ENCODE data around the gene FAM3D. TPM values are rescaled to one million over a fixed set of nuclear protein-coding genes. Genes with fewer than 3 reads are reported as not detected.

FAM3D gene
- total and polyA plus RNA-seq, 3 donors from 2014 or later, result 0.19 to 0.41 TPM; not detected in 1

- H3K27ac ChIP-seq, result no peak overlapping the region
- no peaks in the 10 kb centered on the region for H3K9me3 ChIP-seq
- no peaks in the 10 kb centered on the region for H3K36me3 ChIP-seq (ENCODE audit: low read depth, missing control alignments)
- 94 to 95% methylated on average over 2 to 3 of the region's 3 CpGs for WGBS, 2 donors
- no peak for DNase-seq
- TF ChIP-seq CTCF (IDR thresholded peaks at IDR 0.05), result no peak
- no peak for TF ChIP-seq POLR2A (IDR thresholded peaks at IDR 0.05)
- H3K4me3 ChIP-seq, result no peak overlapping the region
- H3K4me1 ChIP-seq, result no peaks in the 10 kb centered on the region
- intact Hi-C loops (cut with DNase I; ENCODE audit: low total_unique reads), result no loop called here
- no peaks in the 10 kb centered on the region for H3K27me3 ChIP-seq
Observed at GRCh38 chr3:58664611-58665010, 2.0 kb downstream of the FAM3D start.

- Histone ChIP-seq H3K36me3 (ENCODE audit: low read depth, missing control alignments) (no peaks in the 10 kb centered on the region), H3K9me3 (no peaks in the 10 kb centered on the region), H3K4me3 (no peak overlapping the region), H3K27ac (no peak overlapping the region), H3K27me3 (no peaks in the 10 kb centered on the region), H3K4me1 (no peaks in the 10 kb centered on the region)
- intact Hi-C loops (cut with DNase I; ENCODE audit: low total_unique reads), result no loop called here
- no peak for TF ChIP-seq CTCF (IDR thresholded peaks at IDR 0.05)
- no peak for TF ChIP-seq POLR2A (IDR thresholded peaks at IDR 0.05)
- WGBS, 2 donors, result 71 to 72% methylated on average over 5 to 6 of the region's 6 CpGs
- no peak for DNase-seq
Observed at GRCh38 chr3:58661836-58662420, 4.6 kb downstream of the FAM3D start.

- Histone ChIP-seq H3K36me3 (ENCODE audit: low read depth, missing control alignments) (no peaks in the 10 kb centered on the region), H3K9me3 (no peaks in the 10 kb centered on the region), H3K27ac (no peak overlapping the region), H3K27me3 (no peaks in the 10 kb centered on the region), H3K4me1 (no peaks in the 10 kb centered on the region), H3K4me3 (no peak overlapping the region)
- TF ChIP-seq POLR2A (IDR thresholded peaks at IDR 0.05) (no peak), CTCF (IDR thresholded peaks at IDR 0.05) (no peak)
- DNase-seq, result no peak
- WGBS, 2 donors, result 71 to 93% methylated on average over 6 of the region's 6 CpGs
- intact Hi-C loops (cut with DNase I; ENCODE audit: low total_unique reads), result no loop called here
Observed at GRCh38 chr3:58660998-58661397, 5.6 kb downstream of the FAM3D start.

- no peaks in the 10 kb centered on the region for H3K27me3 ChIP-seq
- H3K4me3 ChIP-seq, result no peak overlapping the region
- H3K27ac ChIP-seq, result no peak overlapping the region
- H3K36me3 ChIP-seq (ENCODE audit: low read depth, missing control alignments), result no peaks in the 10 kb centered on the region
- H3K4me1 ChIP-seq, result no peaks in the 10 kb centered on the region
- no peak for TF ChIP-seq POLR2A (IDR thresholded peaks at IDR 0.05)
- TF ChIP-seq CTCF (IDR thresholded peaks at IDR 0.05), result peak in 1 of 3 experiments; percentile 19
- no peaks in the 10 kb centered on the region for H3K9me3 ChIP-seq
- intact Hi-C loops (cut with DNase I; ENCODE audit: low total_unique reads), result no loop called here
- WGBS, 2 donors, result 56 to 58% methylated on average over 15 of the region's 15 CpGs
- DNase-seq, result peak; percentile 54
Observed at GRCh38 chr3:58659051-58659675, 7.4 kb downstream of the FAM3D start.

GRCh38 chr3:58658508-58658907, 8.1 kb downstream of the FAM3D start:
- DNase-seq, result peak; percentile 41
- Histone ChIP-seq H3K4me1 (no peaks in the 10 kb centered on the region), H3K36me3 (ENCODE audit: low read depth, missing control alignments) (no peaks in the 10 kb centered on the region), H3K27ac (no peak overlapping the region), H3K27me3 (no peaks in the 10 kb centered on the region), H3K4me3 (no peak overlapping the region), H3K9me3 (no peaks in the 10 kb centered on the region)
- intact Hi-C loops (cut with DNase I; ENCODE audit: low total_unique reads), result no loop called here
- no peak for TF ChIP-seq CTCF (IDR thresholded peaks at IDR 0.05)
- no peak for TF ChIP-seq POLR2A (IDR thresholded peaks at IDR 0.05)
- 72 to 75% methylated on average over 4 of the region's 4 CpGs for WGBS, 2 donors

Data from testis (tissue), 3 donors.